Mucosa of descending colon (tissue), 3 donors: Measurements from ENCODE around the gene HINT2. TPM values are rescaled to one million over a fixed set of nuclear protein-coding genes. Genes with fewer than 3 reads are reported as not detected.

Experiments
- ATAC-seq: fragments of 200-7000 bp; cut with Tn5 transposase; one replicate; pipeline ENCODE4 v1.9.1; 2020; ENCODE audit warnings: mild to moderate bottlenecking, moderate library complexity
- DNase-seq, 3 donors: peaks; one replicate each; pipeline ENCODE4 v3.0.0-alpha.2; 2020
- H3K36me3 ChIP-seq: fragments of 200-600 bp; one replicate; pipeline ENCODE4 v1.8.0; 2021; ENCODE audit warnings: low read depth, mild to moderate bottlenecking
- H3K4me1 ChIP-seq: fragments of 200-600 bp; one replicate; pipeline ENCODE4 v1.8.0; 2021; ENCODE audit warnings: low read depth, mild to moderate bottlenecking
- H3K4me3 ChIP-seq: fragments of 200-600 bp; one replicate; pipeline ENCODE4 v1.8.0; 2021; ENCODE audit warnings: mild to moderate bottlenecking
- H3K9me3 ChIP-seq: fragments of 200-600 bp; one replicate; pipeline ENCODE4 v1.8.0; 2021; ENCODE audit warnings: mild to moderate bottlenecking
- intact Hi-C, 2 donors: fragments of 100-400 bp; cut with DNase I in 1 of 2; cut with micrococcal nuclease in 1 of 2; formaldehyde crosslinking; loops; one replicate each; pipeline versions ENCODE4 v1.11.0 to v1.11.1; 2022; cut with DNase I, micrococcal nuclease
- total RNA-seq, 3 donors: library from RNA; stranded (reverse); fragmentation: NEBNext Ultra II Directional in 2 of 3; extraction: Animal tissue kit (Norgen Biotek cat#: 25700) in 2 of 3; gene quantifications; one replicate each; pipeline versions ENCODE4 v1.2.1 to v1.2.4, GENCODE V29; 2021 to 2023
- TF ChIP-seq, protein P1 (sequence below): fragments of 200-600 bp; IDR thresholded peaks from one replicate; pipeline ENCODE4 v1.8.0; 2022; ENCODE audit warnings: antibody characterized with exemption, mild to moderate bottlenecking
- donor health status: DM: no; HTN: no; CAD: no; lungs with moderate emphysema.
- donor health status: DM: no; HTN: no; CAD: no.
- donor health status: DM: no; HTN: yes; CAD: no.

HINT2 gene
- total RNA-seq, 3 donors from 2014 or later = 38.9 to 68.6 (median 54.6) TPM

GRCh38 chr9:35832814-35833213 lies 18.0 kb upstream of the HINT2 start:
- ATAC-seq (peak; percentile 7), DNase-seq (peak in 1 of 3 donors; percentile 60)
- TF ChIP-seq, protein P1, sequence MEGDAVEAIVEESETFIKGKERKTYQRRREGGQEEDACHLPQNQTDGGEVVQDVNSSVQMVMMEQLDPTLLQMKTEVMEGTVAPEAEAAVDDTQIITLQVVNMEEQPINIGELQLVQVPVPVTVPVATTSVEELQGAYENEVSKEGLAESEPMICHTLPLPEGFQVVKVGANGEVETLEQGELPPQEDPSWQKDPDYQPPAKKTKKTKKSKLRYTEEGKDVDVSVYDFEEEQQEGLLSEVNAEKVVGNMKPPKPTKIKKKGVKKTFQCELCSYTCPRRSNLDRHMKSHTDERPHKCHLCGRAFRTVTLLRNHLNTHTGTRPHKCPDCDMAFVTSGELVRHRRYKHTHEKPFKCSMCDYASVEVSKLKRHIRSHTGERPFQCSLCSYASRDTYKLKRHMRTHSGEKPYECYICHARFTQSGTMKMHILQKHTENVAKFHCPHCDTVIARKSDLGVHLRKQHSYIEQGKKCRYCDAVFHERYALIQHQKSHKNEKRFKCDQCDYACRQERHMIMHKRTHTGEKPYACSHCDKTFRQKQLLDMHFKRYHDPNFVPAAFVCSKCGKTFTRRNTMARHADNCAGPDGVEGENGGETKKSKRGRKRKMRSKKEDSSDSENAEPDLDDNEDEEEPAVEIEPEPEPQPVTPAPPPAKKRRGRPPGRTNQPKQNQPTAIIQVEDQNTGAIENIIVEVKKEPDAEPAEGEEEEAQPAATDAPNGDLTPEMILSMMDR = no peak
- intact Hi-C loops = loop anchor here in 1 of 2 donors (10.0 kb wide), 1 partner anchor 52 kb away; no protein-coding TSS in a partner anchor
- no peak overlapping the region for H3K4me3 ChIP-seq
- no peaks in the 10 kb centered on the region for H3K36me3 ChIP-seq
- H3K9me3 ChIP-seq = no peaks in the 10 kb centered on the region
- peaks cover 44% of the 10 kb centered on the region for H3K4me1 ChIP-seq

GRCh38 chr9:35831040-35831439 lies 16.2 kb upstream of the HINT2 start:
- TF ChIP-seq, protein P1 = no peak
- intact Hi-C loops = loop anchor here in 1 of 2 donors (10.0 kb wide), 1 partner anchor 54 kb away; no protein-coding TSS in a partner anchor
- ATAC-seq (no peak), DNase-seq (no peak)
- Histone ChIP-seq H3K4me3 (no peak overlapping the region), H3K36me3 (no peaks in the 10 kb centered on the region), H3K9me3 (no peaks in the 10 kb centered on the region), H3K4me1 (peaks cover 40% of the 10 kb centered on the region)

GRCh38 chr9:35829764-35830096 lies 14.9 kb upstream of the HINT2 start:
- H3K4me3 ChIP-seq = no peak overlapping the region
- H3K9me3 ChIP-seq = no peaks in the 10 kb centered on the region
- ATAC-seq (no peak), DNase-seq (no peak)
- no peaks in the 10 kb centered on the region for H3K36me3 ChIP-seq
- peaks cover 28% of the 10 kb centered on the region for H3K4me1 ChIP-seq
- intact Hi-C loops = loop anchor here (5.0 to 10.0 kb wide), 2 partner anchors 53 to 55 kb away; no protein-coding TSS in a partner anchor
- TF ChIP-seq, protein P1 = no peak

DNA sequence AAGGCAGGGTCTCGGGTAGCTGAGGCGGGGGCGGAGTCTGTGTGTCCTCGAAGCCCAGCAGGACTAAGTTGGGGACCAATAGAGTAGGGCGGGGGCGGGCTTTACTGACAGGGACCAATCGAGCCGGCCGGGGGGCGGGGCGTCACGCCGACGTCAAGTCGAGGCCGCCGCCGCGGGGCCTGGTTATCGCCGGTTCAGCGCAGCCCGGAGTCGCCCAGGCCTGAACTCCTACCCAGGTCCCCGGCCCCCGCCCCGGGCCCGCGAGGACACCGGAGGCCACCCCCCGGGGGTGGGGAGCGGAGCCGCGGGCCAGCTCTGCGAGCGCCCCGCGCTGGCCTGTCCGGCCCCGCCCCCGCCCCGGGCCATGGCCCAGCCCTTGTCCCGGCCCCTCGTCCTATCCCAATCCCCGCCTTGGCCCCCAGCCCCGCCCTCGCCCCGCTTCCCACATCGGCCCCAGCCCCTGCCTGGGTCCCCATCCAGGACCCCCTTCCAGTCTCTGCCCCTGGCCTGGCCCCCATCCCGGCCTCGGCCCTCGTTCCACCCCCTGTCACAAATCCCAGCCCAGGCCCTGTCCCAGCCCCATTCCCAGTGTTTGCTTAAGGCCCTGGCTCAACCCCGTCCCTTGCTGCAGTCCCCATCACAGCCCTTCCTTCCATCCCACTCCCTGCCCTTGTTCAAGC lies 14.4 kb upstream of the HINT2 start, which contains the start of gene TMEM8B:
TMEM8B (plus strand) TSS at position 145 of the 680 bp plus-strand sequence; CDS start at position 365, 220 bp downstream.
- DNase-seq (peak; percentile 97 to 100 (median 97)), ATAC-seq (peak; percentile 86)
- Histone ChIP-seq H3K4me3 (peak within 1 kb of the TSS; percentile 56), H3K36me3 (no peaks in the 10 kb centered on the region), H3K4me1 (peaks cover 23% of the 10 kb centered on the region), H3K9me3 (no peaks in the 10 kb centered on the region)
- TF ChIP-seq, protein P1 = no peak
- intact Hi-C loops = loop anchor here in 1 of 2 donors (5.0 kb wide), 1 partner anchor 53 kb away; no protein-coding TSS in a partner anchor

GRCh38 chr9:35828716-35829083 lies 13.9 kb upstream of the HINT2 start, which contains the start of gene FAM221B:
FAM221B (minus strand) TSS chr9:35828732; CDS start chr9:35826161, 2,571 bp downstream.
- Histone ChIP-seq H3K36me3 (no peaks in the 10 kb centered on the region), H3K4me3 (peak within 1 kb of the TSS; percentile 56), H3K9me3 (no peaks in the 10 kb centered on the region), H3K4me1 (peaks cover 21% of the 10 kb centered on the region)
- ATAC-seq (peak; percentile 2), DNase-seq (peak in 2 of 3 donors; percentile 72 to 78)
- intact Hi-C loops = loop anchor here in 1 of 2 donors (5.0 kb wide), 1 partner anchor 54 kb away; no protein-coding TSS in a partner anchor
- TF ChIP-seq, protein P1 = no peak
